ENCODE measurements around the gene SPRING1. TPM values are rescaled to one million over a fixed set of nuclear protein-coding genes. Genes with fewer than 3 reads are reported as not detected.
A peak's percentile ranks its signal among the peaks of the same experiment; 100 is the strongest.

Gene SPRING1
- total RNA-seq, 1 experiment from 2014 or later, result 87.4 TPM

DNA sequence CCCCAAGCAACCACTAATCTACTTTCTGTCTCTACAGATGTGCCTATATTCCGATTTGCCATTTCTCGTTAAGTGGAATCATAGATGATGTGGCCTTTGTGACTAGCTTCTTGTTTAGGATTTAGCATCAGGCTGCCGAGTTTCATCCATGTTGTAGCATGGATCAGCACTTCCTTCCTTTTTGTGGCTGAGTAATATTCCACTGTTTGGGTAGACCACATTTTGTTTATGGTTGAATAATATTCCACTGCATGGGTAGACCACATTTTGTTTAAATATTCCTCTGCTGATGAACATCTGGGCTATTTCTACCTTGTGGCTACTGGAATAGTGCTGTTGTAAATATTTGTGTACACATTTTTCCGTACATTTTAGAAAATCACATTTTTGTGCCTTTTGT lies 36.4 kb downstream of the SPRING1 start:
- CTCF ChIA-PET, result no interaction called here
- Mint-ChIP-seq H3K27ac (ENCODE audit: unreplicated experiment) (no peak overlapping the region), H3K27me3 (ENCODE audit: unreplicated experiment) (peaks cover 6% of the 10 kb centered on the region), H3K36me3 (ENCODE audit: insufficient read depth, unreplicated experiment) (peaks cover 4% of the 10 kb centered on the region), H3K4me1 (ENCODE audit: low read depth, unreplicated experiment) (peaks cover 26% of the 10 kb centered on the region), H3K4me3 (ENCODE audit: low read depth, unreplicated experiment) (no peak overlapping the region), H3K9me3 (ENCODE audit: low read depth, unreplicated experiment) (no peaks in the 10 kb centered on the region)
- BruUV-seq (replicated peaks), result no TSS peak
- TF ChIP-seq, protein P1, sequence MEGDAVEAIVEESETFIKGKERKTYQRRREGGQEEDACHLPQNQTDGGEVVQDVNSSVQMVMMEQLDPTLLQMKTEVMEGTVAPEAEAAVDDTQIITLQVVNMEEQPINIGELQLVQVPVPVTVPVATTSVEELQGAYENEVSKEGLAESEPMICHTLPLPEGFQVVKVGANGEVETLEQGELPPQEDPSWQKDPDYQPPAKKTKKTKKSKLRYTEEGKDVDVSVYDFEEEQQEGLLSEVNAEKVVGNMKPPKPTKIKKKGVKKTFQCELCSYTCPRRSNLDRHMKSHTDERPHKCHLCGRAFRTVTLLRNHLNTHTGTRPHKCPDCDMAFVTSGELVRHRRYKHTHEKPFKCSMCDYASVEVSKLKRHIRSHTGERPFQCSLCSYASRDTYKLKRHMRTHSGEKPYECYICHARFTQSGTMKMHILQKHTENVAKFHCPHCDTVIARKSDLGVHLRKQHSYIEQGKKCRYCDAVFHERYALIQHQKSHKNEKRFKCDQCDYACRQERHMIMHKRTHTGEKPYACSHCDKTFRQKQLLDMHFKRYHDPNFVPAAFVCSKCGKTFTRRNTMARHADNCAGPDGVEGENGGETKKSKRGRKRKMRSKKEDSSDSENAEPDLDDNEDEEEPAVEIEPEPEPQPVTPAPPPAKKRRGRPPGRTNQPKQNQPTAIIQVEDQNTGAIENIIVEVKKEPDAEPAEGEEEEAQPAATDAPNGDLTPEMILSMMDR (IDR thresholded peaks at IDR 0.05; ENCODE audit: unreplicated experiment), result no peak
- intact Hi-C loops (cut with micrococcal nuclease; ENCODE audit: unreplicated experiment), result loop anchor here (10.0 kb wide), 1 partner anchor 433 kb away; no protein-coding TSS in a partner anchor
- DNase-seq, result no peak

DNA sequence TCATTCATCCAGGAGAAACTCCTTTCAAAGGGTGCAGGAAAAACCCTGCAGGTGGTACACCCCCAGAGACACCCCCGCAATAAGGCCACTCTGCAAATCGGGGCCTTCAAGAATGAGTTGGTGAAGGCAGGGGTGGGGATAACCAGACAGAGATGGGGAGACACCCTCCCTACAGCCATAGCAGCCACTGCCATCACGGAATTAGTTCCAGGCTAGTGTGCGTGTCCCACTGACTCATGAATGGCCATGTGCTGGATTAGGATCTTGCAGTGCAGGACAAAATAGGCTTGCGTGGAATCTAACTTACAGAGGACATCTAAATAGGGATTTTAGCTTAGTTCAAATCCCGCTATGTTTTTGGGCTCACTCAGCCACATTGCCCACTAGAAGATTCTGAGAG lies 37.8 kb downstream of the SPRING1 start:
- BruUV-seq (replicated peaks), result no TSS peak
- CTCF ChIA-PET, result interaction anchor here (0.7 kb wide), 1 partner anchor 134 kb away, joined by 5 read pairs; no protein-coding TSS in a partner anchor
- peaks cover 20% of the 10 kb centered on the region for H3K27me3 Mint-ChIP-seq (ENCODE audit: unreplicated experiment)
- no peaks in the 10 kb centered on the region for H3K9me3 Mint-ChIP-seq (ENCODE audit: low read depth, unreplicated experiment)
- TF ChIP-seq, protein P1 (IDR thresholded peaks at IDR 0.05; ENCODE audit: unreplicated experiment), result no peak
- H3K36me3 Mint-ChIP-seq (ENCODE audit: insufficient read depth, unreplicated experiment), result peaks cover 4% of the 10 kb centered on the region
- H3K4me3 Mint-ChIP-seq (ENCODE audit: low read depth, unreplicated experiment), result no peak overlapping the region
- H3K27ac Mint-ChIP-seq (ENCODE audit: unreplicated experiment), result no peak overlapping the region
- H3K4me1 Mint-ChIP-seq (ENCODE audit: low read depth, unreplicated experiment), result peaks cover 26% of the 10 kb centered on the region
- DNase-seq, result no peak
- intact Hi-C loops (cut with micrococcal nuclease; ENCODE audit: unreplicated experiment), result loop anchor here (10.0 kb wide), 1 partner anchor 435 kb away; no protein-coding TSS in a partner anchor

DNA sequence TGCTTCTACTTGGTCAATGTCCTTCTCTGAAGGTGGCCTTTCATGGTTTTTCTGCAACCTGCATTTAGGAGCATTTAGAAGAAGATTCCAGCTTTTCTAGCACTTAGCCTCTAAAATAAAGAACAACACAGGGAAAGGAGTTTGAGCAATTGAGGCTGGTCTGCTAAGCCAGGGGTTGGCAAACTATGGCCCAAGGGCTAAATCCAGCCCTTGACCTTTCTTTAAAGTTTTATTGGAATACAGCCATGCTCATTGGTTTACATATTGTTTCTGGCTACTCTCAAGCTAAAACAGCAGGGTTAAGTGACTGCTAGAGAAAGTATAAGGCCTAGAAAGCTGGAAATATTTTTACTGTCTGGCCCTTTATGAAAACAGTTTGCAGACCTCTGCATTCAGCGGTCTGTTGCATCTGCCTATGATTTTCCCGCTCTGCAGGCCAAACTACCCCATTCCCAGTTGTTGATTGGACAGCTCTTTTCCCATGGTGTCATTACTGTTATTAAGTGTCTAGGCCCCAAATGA lies 39.3 kb downstream of the SPRING1 start:
- BruUV-seq (replicated peaks), result no TSS peak
- Mint-ChIP-seq H3K27ac (ENCODE audit: unreplicated experiment) (peak overlapping the region; percentile 22), H3K9me3 (ENCODE audit: low read depth, unreplicated experiment) (no peaks in the 10 kb centered on the region)

DNA sequence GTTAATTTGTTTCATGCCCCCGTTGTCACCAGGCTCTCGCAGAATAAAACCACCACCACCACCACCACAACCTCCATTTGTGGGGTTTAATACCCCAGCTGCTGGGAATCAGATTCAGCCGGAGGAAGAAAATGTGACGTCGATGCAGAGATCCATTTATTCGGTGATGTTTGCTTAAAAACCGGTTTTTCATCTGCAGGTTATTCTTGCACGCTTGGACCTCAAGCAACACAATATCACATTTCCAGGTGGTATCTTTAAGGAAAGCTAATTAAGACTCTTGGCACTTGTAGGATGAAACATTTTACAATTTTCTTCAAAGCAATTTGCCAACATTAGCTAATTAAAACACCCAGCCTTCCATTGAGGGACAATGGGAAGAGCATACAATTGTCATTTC lies 39.8 kb downstream of the SPRING1 start:
- peaks cover 28% of the 10 kb centered on the region for H3K4me1 Mint-ChIP-seq (ENCODE audit: low read depth, unreplicated experiment)
- BruUV-seq (replicated peaks), result no TSS peak
- intact Hi-C loops (cut with micrococcal nuclease; ENCODE audit: unreplicated experiment), result loop anchor here (10.0 kb wide), 2 partner anchors 423 to 553 kb away; partner anchors contain the start of gene MED13L
- peaks cover 4% of the 10 kb centered on the region for H3K36me3 Mint-ChIP-seq (ENCODE audit: insufficient read depth, unreplicated experiment)
- peaks cover 39% of the 10 kb centered on the region for H3K27me3 Mint-ChIP-seq (ENCODE audit: unreplicated experiment)
- peak; percentile 28 for DNase-seq
- CTCF ChIA-PET, result interaction anchor here (1.2 to 1.8 kb wide), 2 partner anchors 11 to 16 kb away, joined by 4 to 6 read pairs; no protein-coding TSS in a partner anchor
- peak overlapping the region; percentile 48 for H3K4me3 Mint-ChIP-seq (ENCODE audit: low read depth, unreplicated experiment)
- peak overlapping the region; percentile 22 for H3K27ac Mint-ChIP-seq (ENCODE audit: unreplicated experiment)
- TF ChIP-seq, protein P1 (IDR thresholded peaks at IDR 0.05; ENCODE audit: unreplicated experiment), result no peak
- no peaks in the 10 kb centered on the region for H3K9me3 Mint-ChIP-seq (ENCODE audit: low read depth, unreplicated experiment)

More for the DNA sequence above, 39.3 kb downstream of the SPRING1 start:
- TF ChIP-seq, protein P1 (IDR thresholded peaks at IDR 0.05; ENCODE audit: unreplicated experiment), result no peak
- no peak overlapping the region for H3K4me3 Mint-ChIP-seq (ENCODE audit: low read depth, unreplicated experiment)
- intact Hi-C loops (cut with micrococcal nuclease; ENCODE audit: unreplicated experiment), result loop anchor here (10.0 kb wide), 2 partner anchors 424 to 554 kb away; partner anchors contain the start of gene MED13L
- peaks cover 34% of the 10 kb centered on the region for H3K27me3 Mint-ChIP-seq (ENCODE audit: unreplicated experiment)
- DNase-seq, result no peak
- peaks cover 4% of the 10 kb centered on the region for H3K36me3 Mint-ChIP-seq (ENCODE audit: insufficient read depth, unreplicated experiment)
- CTCF ChIA-PET, result interaction anchor here (1.2 to 1.8 kb wide), 2 partner anchors 10 to 17 kb away, joined by 4 to 6 read pairs; no protein-coding TSS in a partner anchor
- H3K4me1 Mint-ChIP-seq (ENCODE audit: low read depth, unreplicated experiment), result peaks cover 28% of the 10 kb centered on the region

Data from Calu3 (cell line).